GM10266 (cell line): ENCODE results near the gene DNAH2.
"Not testable (repeated sequence)": the region's sequence is repeated elsewhere in the genome, so short reads cannot be mapped to it uniquely, and the experiment has no call there.

Experiments used
- DNase-seq: peaks from one replicate; pipeline ENCODE4 v3.0.0; 2012; ENCODE audit errors: extremely low spot score
- TF ChIP-seq, protein P1 (sequence below): IDR thresholded peaks from 2 replicates; pipeline ENCODE4 v1.5.1; 2012; ENCODE audit warnings: mild to moderate bottlenecking, low read depth; ENCODE audit not compliant: control insufficient read depth, insufficient read depth; ENCODE audit errors: missing control alignments

The DNAH2 gene

GRCh38 chr17:7857713-7858521 is 140.4 kb downstream of the DNAH2 start, which contains the start of gene CYB5D1:
Gene CYB5D1 (plus strand): TSS chr17:7858003. CDS start chr17:7858135, 132 bp downstream.
- peak; percentile 73 for DNase-seq
- TF ChIP-seq, protein P1, sequence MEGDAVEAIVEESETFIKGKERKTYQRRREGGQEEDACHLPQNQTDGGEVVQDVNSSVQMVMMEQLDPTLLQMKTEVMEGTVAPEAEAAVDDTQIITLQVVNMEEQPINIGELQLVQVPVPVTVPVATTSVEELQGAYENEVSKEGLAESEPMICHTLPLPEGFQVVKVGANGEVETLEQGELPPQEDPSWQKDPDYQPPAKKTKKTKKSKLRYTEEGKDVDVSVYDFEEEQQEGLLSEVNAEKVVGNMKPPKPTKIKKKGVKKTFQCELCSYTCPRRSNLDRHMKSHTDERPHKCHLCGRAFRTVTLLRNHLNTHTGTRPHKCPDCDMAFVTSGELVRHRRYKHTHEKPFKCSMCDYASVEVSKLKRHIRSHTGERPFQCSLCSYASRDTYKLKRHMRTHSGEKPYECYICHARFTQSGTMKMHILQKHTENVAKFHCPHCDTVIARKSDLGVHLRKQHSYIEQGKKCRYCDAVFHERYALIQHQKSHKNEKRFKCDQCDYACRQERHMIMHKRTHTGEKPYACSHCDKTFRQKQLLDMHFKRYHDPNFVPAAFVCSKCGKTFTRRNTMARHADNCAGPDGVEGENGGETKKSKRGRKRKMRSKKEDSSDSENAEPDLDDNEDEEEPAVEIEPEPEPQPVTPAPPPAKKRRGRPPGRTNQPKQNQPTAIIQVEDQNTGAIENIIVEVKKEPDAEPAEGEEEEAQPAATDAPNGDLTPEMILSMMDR = no peak

DNA sequence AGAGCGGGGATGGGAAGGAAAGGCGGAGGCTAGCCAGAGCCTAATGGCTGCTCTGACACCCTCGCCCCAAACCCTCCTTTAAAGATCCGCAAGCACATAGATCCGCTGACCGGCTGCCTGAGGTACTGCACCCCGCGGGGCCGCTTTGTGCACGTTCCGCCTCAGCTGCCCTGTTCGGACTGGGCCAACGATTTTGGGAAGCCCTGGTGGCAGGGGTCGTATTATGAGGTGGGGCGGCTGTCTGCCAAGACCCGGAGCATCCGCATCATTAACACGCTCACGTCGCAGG is 140.9 kb downstream of the DNAH2 start:
- TF ChIP-seq, protein P1 = peak; percentile 33
- DNase-seq = peak; percentile 11

GRCh38 chr17:7859028-7859427 is 141.5 kb downstream of the DNAH2 start:
- TF ChIP-seq, protein P1 = no peak
- no peak for DNase-seq

GRCh38 chr17:7862692-7863437 is 145.3 kb downstream of the DNAH2 start:
- peak; percentile 35 for DNase-seq

DNA sequence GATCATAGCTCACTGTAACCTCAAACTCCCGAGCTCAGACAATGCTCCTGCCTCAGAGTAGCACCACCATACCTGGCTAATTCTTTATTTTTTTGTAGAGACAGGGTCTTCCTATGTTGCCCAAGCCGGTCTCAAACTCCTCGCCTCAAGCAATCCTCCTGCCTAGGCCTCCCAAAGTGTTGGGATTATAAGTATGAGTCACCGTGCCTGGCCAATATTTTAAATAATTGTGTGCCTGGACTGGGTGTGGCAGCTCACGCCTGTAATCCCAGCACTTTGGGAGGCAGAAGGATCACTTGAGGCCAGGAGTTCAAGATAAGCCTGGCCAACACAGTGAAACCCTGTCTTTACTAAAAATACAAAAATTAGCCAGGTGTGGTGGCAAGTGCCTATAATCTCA is 146.8 kb downstream of the DNAH2 start:
- DNase-seq = not testable (repeated sequence)

More at GRCh38 chr17:7862692-7863437, 145.3 kb downstream of the DNAH2 start:
- TF ChIP-seq, protein P1 = peak; percentile 63

GRCh38 chr17:7864995-7865650 is 147.6 kb downstream of the DNAH2 start:
- DNase-seq = no peak

GRCh38 chr17:7867881-7868329 is 150.4 kb downstream of the DNAH2 start:
- TF ChIP-seq, protein P1 = no peak
- no peak for DNase-seq

More at GRCh38 chr17:7864995-7865650, 147.6 kb downstream of the DNAH2 start:
- TF ChIP-seq, protein P1 = no peak
